CD4-positive, alpha-beta T cell treated with Interleukin-12 subunit alpha and Interleukin-12 subunit beta, for 1 hour (primary cell): ENCODE measurements around the gene FOXO3.

Experiments
- DNase-seq: peaks from one replicate; pipeline ENCODE4 v3.0.0-alpha.2; 2020

Gene FOXO3

GRCh38 chr6:108716801-108717791 is 156.4 kb downstream of the FOXO3 start:
- DNase-seq: no peak

DNA sequence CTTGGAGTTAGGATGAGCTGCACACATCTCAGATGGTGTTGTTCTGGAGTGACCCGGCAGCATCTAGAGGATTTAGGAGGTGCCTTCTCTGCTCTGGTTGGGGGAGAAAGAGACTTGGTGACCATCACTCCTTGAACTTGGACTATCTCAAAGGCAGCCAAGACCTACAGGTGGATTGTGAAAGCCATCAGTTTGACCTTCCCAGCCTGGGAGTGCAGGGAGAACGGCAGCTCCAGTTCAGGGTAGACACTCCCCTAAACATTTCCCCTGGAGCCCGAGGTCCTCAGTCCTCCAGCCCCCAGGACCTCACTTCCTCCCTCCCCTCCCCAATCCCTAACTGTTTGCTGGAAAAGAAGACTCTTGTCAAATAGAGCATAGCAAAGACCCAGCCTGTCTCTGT is 158.8 kb downstream of the FOXO3 start:
- no peak for DNase-seq

DNA sequence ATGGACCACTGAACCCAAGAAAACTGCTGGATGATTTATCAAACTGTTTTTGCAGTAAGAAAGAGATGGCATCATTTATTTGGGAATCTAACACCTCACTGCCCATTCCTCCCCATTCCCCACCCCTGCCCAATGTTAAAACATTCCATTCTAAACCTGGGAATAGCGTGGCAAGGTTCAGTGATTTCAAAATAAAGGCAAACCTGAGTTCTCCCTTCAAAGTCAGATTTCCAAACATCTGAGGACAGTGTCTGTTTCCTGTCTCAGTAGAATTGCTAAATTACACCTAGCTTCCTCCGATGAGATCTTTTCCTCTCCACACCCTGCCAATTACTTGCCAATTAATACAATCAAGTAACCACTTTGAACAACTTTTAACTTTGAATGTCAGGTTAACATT is 160.1 kb downstream of the FOXO3 start:
- DNase-seq: no peak

GRCh38 chr6:108721286-108721685 is 160.6 kb downstream of the FOXO3 start:
- DNase-seq: no peak

- DNase-seq: no peak
Observed at GRCh38 chr6:108723594-108723993, 162.9 kb downstream of the FOXO3 start.

DNA sequence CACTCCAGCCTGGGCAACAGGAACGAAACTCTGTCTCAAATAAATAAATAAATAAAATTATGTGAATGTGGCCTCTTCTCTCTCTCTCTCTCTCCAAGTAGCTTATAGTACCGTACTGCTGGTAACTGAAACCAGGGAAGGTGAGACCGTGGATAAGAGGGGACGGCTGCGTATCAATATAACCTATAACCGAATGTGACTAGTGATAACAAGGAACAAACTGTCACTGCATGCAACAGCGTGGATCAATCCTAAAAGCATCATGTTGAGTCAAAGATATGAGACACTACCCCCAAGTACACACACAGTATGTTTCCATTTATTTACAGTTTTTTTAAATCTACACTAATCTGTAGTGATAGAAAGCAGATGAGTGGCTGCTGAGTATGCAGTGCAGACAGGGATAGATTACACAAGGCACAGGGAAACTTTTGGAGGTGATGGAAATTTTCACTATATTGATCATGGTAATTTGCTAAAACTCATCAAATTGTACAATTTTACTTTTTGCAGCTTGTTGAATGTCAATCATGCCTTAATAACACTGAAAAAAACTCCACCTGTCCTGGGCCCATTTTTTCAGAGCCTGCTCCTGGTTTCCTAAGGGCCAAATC is 166.1 kb downstream of the FOXO3 start:
- no peak for DNase-seq

DNA sequence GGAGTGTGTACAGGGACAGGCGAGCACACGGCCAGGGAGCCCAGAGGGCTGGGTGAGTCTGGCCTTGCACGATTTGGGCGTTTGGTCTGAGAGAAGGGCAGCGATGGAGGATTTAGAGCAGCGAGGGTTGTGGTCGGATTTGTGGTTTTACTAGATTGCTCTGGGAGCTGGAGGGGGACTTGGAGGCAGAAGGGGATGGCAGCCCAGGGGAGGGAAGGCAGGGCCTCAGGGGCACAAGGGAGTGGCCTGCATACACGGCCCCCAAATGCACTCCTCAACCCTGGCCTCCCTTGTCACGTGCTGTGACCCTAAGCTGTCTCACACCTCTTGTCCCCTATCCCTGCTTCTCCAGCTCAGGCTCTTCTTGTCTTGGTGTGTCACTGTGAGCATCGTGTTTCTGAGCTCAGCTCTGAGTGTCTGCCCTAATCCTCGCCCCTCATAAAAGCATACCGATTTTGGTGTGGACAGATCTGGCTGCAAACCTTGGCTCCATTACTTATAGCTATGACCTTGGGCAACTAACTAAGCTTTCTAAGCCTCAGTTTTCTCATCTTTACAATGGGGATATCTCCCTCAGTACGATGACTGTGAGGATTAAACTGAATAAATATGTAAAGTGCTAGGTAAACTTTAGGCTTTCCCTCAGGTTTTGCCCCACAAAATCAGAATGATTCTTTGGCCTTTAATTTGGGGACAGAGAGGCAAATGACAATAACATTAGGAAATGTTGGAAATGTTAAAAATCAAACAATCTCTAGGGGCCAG is 167.4 kb downstream of the FOXO3 start:
- no peak for DNase-seq

- no peak for DNase-seq
Observed at GRCh38 chr6:108728826-108729225, 168.1 kb downstream of the FOXO3 start.

- DNase-seq: no peak
Observed at GRCh38 chr6:108730635-108731515, 170.2 kb downstream of the FOXO3 start.

DNA sequence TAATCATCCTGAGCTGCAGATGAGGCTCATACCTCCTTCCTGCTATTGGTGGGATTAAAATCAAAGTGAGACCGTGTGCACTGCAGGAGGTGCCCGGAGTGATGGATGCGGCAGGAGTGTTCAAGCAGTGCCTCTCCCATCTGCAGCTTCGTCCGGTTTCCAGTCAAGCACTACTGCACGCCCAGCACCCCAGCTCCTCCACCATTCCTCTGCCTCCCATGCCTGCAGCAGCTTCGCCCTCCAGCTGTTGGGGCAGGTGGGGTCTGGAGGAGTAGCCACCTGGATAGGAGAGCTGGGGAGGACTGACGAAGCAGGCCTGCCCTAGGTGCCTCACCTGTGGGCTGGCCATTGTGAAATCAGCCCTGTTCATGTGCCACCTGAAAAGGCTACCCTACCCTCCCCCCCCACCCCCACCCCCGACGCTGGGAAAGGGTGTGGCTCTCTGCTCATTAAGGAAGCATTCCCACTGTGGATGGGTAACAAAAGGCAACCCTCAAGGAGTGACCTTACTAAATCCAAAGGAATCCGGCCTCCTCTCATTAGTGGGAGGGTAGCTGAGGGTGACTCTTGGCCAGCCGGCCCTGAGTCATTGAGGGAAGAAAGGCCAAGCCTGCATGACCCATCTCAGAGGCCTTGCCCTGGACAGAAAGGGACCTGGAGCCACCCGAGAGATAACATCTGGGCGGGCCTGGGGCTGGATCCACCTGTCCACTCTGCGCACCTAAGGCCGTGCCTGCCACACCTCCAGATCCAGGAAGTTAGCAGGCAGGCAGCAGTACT is 171.6 kb downstream of the FOXO3 start:
- DNase-seq: no peak

- DNase-seq: no peak
Observed at GRCh38 chr6:108733051-108733450, 172.3 kb downstream of the FOXO3 start.

DNA sequence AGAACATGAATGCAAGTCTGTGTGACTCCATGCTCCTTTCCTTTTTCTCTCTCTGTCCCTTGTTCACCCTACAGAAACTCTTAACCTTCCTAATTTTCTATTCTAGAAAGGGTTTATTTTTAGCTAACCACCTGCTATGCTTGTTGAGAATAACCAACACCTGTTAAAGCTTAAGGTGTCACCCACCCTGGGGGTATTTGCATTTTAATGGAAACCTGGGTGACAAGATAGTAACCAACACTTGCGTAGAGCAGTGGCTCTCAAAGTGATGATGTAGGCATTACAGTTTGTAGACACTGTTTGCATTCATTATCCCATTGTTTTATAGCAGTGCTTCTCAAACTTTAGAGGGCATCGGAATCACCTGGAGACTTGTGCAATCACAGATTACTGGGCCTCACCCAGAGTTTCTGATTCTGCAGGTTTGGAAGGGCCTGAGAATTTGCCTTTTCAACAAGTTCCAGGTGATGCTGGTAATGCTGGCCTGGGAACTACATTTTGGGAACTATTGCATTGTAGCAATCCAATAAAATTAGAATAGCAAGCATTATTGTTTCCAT is 173.1 kb downstream of the FOXO3 start:
- no peak for DNase-seq
